ENCODE measurements around the gene VPS13A. TPM values are rescaled to one million over a fixed set of nuclear protein-coding genes. Genes with fewer than 3 reads are reported as not detected.

VPS13A gene
- total RNA-seq (27.2 and 39.3 TPM in 2 replicates), polyA plus RNA-seq (11.8 and 12.8 TPM in 2 replicates), polyA minus RNA-seq (ENCODE audit: low replicate concordance) (0.93 and 1.4 TPM in 2 replicates)
- polyA plus RNA-seq (2012): 8.0 and 8.9 TPM in 2 replicates

DNA sequence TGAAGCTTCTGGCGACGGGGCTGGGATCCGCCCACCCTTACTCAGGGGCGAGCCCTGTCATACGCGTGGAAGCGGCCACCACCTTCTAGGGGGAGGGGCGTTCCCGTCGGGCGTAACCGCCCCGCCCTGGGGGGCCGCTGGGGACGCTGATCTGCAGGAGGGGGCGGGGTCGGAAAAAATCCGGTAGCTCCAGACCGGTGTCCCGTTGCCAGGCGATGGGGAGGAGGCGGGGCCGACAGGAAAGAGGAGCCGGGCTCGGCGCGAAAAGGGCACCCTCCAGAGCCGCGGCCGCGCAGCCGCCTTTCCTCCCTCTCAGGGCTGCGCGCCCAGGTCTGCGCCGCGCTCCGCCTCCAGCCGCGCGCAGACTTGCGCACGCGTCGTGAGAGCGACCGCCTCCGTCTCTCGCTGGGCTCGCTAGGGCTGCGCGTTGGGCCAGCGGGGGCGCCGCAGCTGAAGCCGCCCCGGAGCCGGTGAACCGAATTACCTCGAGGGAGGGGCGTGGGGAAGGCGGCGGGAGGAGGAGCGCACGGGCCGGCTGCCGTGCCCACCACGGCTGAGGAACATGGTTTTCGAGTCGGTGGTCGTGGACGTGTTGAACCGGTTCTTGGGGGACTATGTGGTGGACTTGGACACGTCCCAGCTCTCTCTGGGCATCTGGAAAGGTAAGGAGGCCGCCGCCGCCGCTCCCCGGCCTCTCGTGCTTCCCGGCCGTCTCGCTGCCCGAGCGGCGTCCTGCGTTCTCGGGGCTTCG, at the start of gene VPS13A:
Gene VPS13A, plus strand, starts transcription at position 392 of the 751 bp plus-strand sequence. Its CDS starts 171 bp downstream, at position 563.
- Histone ChIP-seq H3K79me2 (ENCODE audit: control insufficient read depth, insufficient read depth, low read length) (peaks cover 40% of the 10 kb centered on the region), H3K4me3 (replicated peaks in 1 of 4; ENCODE audit: control extremely low read depth in 1 of 4, insufficient read depth in 1 of 4, low read depth in 3 of 4, low read length in 4 of 4) (peak within 1 kb of the TSS; percentile 84 to 96 (median 88)), H2AFZ (ENCODE audit: low read length) (peak within 1 kb of the TSS; percentile 93), H3K9me3 (ENCODE audit: control insufficient read depth, insufficient read depth, low read depth, low read length) (no peaks in the 10 kb centered on the region), H3K27me3 (ENCODE audit: control insufficient read depth, insufficient read depth, low read length) (no peaks in the 10 kb centered on the region), H3K9ac (ENCODE audit: insufficient read depth, low read length) (peak within 1 kb of the TSS; percentile 79), H3K27ac (ENCODE audit: insufficient read depth, low read length) (peak within 1 kb of the TSS; percentile 82), H3K4me2 (ENCODE audit: extremely low read depth, insufficient read depth, low read length) (peak within 1 kb of the TSS; percentile 91), H3K4me1 (ENCODE audit: control insufficient read depth, extremely low read depth, insufficient read depth, low read length) (peaks cover 2% of the 10 kb centered on the region), H3K36me3 (ENCODE audit: control insufficient read depth, insufficient read depth, low read length) (no peaks in the 10 kb centered on the region), H4K20me1 (ENCODE audit: control insufficient read depth, extremely low read depth, insufficient read depth, low read length) (no peaks in the 10 kb centered on the region)
- peak; percentile 86 to 91 for DNase-seq (ENCODE audit: low read depth in 2 of 2)
- TF ChIP-seq EZH2 (IDR thresholded peaks at IDR 0.05; ENCODE audit: low read length, missing control alignments): no peak
- TF ChIP-seq, protein P1, sequence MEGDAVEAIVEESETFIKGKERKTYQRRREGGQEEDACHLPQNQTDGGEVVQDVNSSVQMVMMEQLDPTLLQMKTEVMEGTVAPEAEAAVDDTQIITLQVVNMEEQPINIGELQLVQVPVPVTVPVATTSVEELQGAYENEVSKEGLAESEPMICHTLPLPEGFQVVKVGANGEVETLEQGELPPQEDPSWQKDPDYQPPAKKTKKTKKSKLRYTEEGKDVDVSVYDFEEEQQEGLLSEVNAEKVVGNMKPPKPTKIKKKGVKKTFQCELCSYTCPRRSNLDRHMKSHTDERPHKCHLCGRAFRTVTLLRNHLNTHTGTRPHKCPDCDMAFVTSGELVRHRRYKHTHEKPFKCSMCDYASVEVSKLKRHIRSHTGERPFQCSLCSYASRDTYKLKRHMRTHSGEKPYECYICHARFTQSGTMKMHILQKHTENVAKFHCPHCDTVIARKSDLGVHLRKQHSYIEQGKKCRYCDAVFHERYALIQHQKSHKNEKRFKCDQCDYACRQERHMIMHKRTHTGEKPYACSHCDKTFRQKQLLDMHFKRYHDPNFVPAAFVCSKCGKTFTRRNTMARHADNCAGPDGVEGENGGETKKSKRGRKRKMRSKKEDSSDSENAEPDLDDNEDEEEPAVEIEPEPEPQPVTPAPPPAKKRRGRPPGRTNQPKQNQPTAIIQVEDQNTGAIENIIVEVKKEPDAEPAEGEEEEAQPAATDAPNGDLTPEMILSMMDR (conservative IDR thresholded peaks at IDR 0.05 in 1 of 2, IDR thresholded peaks at IDR 0.05 in 1 of 2; ENCODE audit: low read depth in 1 of 2, low read length in 2 of 2): peak; percentile 8 to 12

DNA sequence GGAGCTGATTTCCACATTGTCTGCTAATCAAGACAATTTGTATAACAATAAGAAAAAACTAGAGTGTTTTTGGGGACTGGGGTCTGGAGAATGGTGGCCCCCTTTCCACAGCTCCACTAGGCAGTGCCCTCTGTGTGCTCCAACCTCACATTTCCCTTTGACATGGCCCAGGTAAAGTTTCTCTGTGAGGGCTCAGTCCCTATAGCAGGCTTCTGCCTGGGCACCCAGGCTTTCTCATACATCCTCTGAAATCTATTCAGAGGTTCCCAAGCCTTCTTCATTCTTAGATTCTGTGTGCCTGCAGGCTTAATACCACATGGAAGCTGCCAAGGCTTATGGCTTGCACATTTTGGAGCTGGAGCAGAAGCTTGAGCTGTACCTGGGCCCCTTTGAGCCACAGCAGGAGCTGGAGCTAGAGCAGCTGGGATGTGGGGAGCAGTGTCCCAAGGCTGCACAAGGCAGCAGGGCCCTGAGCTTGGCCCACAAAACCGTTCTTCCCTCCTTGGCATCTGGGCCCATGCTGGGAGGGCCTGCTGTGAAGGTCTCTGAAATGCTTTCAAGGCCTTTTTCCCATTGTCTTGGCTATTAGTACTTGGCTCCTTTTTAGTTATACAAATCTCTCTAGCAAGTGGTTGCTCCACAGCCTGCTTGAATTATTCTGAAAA, 49.1 kb upstream of the VPS13A start:
- no peaks in the 10 kb centered on the region for H3K36me3 ChIP-seq (ENCODE audit: control insufficient read depth, insufficient read depth, low read length)
- H2AFZ ChIP-seq (ENCODE audit: low read length): no peak overlapping the region
- no peaks in the 10 kb centered on the region for H3K9me3 ChIP-seq (ENCODE audit: control insufficient read depth, insufficient read depth, low read depth, low read length)
- no peak overlapping the region for H3K27ac ChIP-seq (ENCODE audit: insufficient read depth, low read length)
- no peak overlapping the region for H3K4me2 ChIP-seq (ENCODE audit: extremely low read depth, insufficient read depth, low read length)
- TF ChIP-seq, protein P1 (conservative IDR thresholded peaks at IDR 0.05 in 1 of 2, IDR thresholded peaks at IDR 0.05 in 1 of 2; ENCODE audit: low read depth in 1 of 2, low read length in 2 of 2): no peak
- TF ChIP-seq EZH2 (IDR thresholded peaks at IDR 0.05; ENCODE audit: low read length, missing control alignments): no peak
- no peak overlapping the region for H3K9ac ChIP-seq (ENCODE audit: insufficient read depth, low read length)
- no peaks in the 10 kb centered on the region for H3K79me2 ChIP-seq (ENCODE audit: control insufficient read depth, insufficient read depth, low read length)
- no peak for DNase-seq (ENCODE audit: low read depth in 2 of 2)
- no peaks in the 10 kb centered on the region for H3K4me1 ChIP-seq (ENCODE audit: control insufficient read depth, extremely low read depth, insufficient read depth, low read length)
- H3K4me3 ChIP-seq (replicated peaks in 1 of 4; ENCODE audit: control extremely low read depth in 1 of 4, insufficient read depth in 1 of 4, low read depth in 3 of 4, low read length in 4 of 4): no peak overlapping the region
- H4K20me1 ChIP-seq (ENCODE audit: control insufficient read depth, extremely low read depth, insufficient read depth, low read length): no peaks in the 10 kb centered on the region
- no peaks in the 10 kb centered on the region for H3K27me3 ChIP-seq (ENCODE audit: control insufficient read depth, insufficient read depth, low read length)

DNA sequence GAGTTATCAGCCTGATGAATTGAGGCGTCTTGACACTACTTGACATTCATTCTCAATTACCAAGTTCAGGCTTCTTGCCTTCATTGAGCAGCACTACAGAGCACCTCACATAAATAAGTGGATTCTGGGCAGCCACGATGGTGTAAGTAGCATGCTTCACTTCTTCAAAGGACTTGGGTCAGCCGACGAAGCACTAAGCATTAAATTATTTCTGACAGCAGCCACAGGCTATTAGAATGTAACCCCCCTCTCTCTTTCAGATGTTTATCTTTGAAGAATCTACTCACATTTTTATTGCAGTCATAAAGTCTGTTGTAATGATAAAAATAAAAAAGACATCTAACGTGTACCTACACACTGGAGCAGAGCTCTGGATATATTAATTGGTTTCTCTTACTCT, 45.9 kb upstream of the VPS13A start:
- DNase-seq (ENCODE audit: low read depth in 2 of 2): no peak
- no peaks in the 10 kb centered on the region for H3K9me3 ChIP-seq (ENCODE audit: control insufficient read depth, insufficient read depth, low read depth, low read length)
- no peak overlapping the region for H3K27ac ChIP-seq (ENCODE audit: insufficient read depth, low read length)
- H3K27me3 ChIP-seq (ENCODE audit: control insufficient read depth, insufficient read depth, low read length): no peaks in the 10 kb centered on the region
- TF ChIP-seq, protein P1 (conservative IDR thresholded peaks at IDR 0.05 in 1 of 2, IDR thresholded peaks at IDR 0.05 in 1 of 2; ENCODE audit: low read depth in 1 of 2, low read length in 2 of 2): no peak
- TF ChIP-seq EZH2 (IDR thresholded peaks at IDR 0.05; ENCODE audit: low read length, missing control alignments): no peak
- H3K4me1 ChIP-seq (ENCODE audit: control insufficient read depth, extremely low read depth, insufficient read depth, low read length): no peaks in the 10 kb centered on the region
- H3K9ac ChIP-seq (ENCODE audit: insufficient read depth, low read length): no peak overlapping the region
- H4K20me1 ChIP-seq (ENCODE audit: control insufficient read depth, extremely low read depth, insufficient read depth, low read length): no peaks in the 10 kb centered on the region
- H3K4me2 ChIP-seq (ENCODE audit: extremely low read depth, insufficient read depth, low read length): no peak overlapping the region
- H3K79me2 ChIP-seq (ENCODE audit: control insufficient read depth, insufficient read depth, low read length): no peaks in the 10 kb centered on the region
- H3K36me3 ChIP-seq (ENCODE audit: control insufficient read depth, insufficient read depth, low read length): no peaks in the 10 kb centered on the region
- no peak overlapping the region for H3K4me3 ChIP-seq (replicated peaks in 1 of 4; ENCODE audit: control extremely low read depth in 1 of 4, insufficient read depth in 1 of 4, low read depth in 3 of 4, low read length in 4 of 4)
- H2AFZ ChIP-seq (ENCODE audit: low read length): no peak overlapping the region

Data from fibroblast of lung (primary cell).